GM12891 (cell line): ENCODE data around the gene GPC6.

Experiments used
- POLR2A ChIP-seq: IDR thresholded peaks from 2 replicates; pipeline ENCODE4 v1.6.1; 2011; ENCODE audit warnings: low read depth, low read length, control low read depth
- POLR2AphosphoS5 ChIP-seq: IDR thresholded peaks from 2 replicates; pipeline ENCODE4 v1.6.1; 2011; ENCODE audit warnings: low read depth, low read length, control low read depth
- POU2F2 ChIP-seq: IDR thresholded peaks from 2 replicates; pipeline ENCODE4 v1.6.1; 2011; ENCODE audit warnings: low read depth, mild to moderate bottlenecking, control low read depth, low read length, moderate library complexity
- SPI1 ChIP-seq: IDR thresholded peaks from 2 replicates; pipeline ENCODE4 v1.6.1; 2011; ENCODE audit warnings: low read depth, low read length, control low read depth
- TAF1 ChIP-seq: IDR thresholded peaks from 2 replicates; pipeline ENCODE4 v1.6.1; 2011; ENCODE audit warnings: low read depth, low read length, control low read depth

DNA sequence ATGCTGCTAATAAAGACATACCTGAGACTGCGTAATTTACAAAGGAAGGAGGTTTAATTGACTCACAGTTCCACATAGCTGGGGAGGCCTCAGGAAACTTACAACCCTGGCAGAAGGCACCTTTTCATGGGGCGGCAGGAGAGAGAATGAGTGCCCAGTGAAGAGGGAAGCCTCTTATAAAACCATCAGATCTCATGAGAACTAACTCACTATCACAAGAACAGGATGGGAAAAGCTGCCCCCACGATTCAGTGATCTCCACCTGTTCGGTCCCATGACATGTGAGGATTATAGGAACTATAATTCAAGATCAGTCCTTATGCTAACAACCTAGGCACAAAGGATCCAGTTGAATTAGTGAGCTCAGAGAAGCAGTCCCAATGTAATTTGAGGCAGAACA is 59.4 kb downstream of the GPC6 start:
- TF ChIP-seq POLR2A (no peak), SPI1 (no peak), POU2F2 (no peak), TAF1 (no peak), POLR2AphosphoS5 (no peak)
